GM19099 (cell line): ENCODE measurements around the gene ABCC8.

Experiments
- POLR2A ChIP-seq: IDR thresholded peaks from 3 replicates; pipeline ENCODE4 v1.6.1; 2011; ENCODE audit warnings: low read depth; ENCODE audit not compliant: insufficient read length; ENCODE audit errors: extremely low read depth

The ABCC8 gene

GRCh38 chr11:17490232-17490631 lies 13.6 kb upstream of the ABCC8 start:
- no peak for TF ChIP-seq POLR2A

GRCh38 chr11:17489751-17490150 lies 13.1 kb upstream of the ABCC8 start:
- TF ChIP-seq POLR2A, result no peak

GRCh38 chr11:17488563-17488962 lies 11.9 kb upstream of the ABCC8 start:
- no peak for TF ChIP-seq POLR2A

GRCh38 chr11:17486646-17487045 lies 10.0 kb upstream of the ABCC8 start:
- TF ChIP-seq POLR2A, result no peak

GRCh38 chr11:17483505-17483904 lies 6.9 kb upstream of the ABCC8 start:
- no peak for TF ChIP-seq POLR2A

GRCh38 chr11:17481905-17482304 lies 5.3 kb upstream of the ABCC8 start:
- no peak for TF ChIP-seq POLR2A

GRCh38 chr11:17479284-17480214 lies 2.9 kb upstream of the ABCC8 start:
- no peak for TF ChIP-seq POLR2A

- no peak for TF ChIP-seq POLR2A
Measured at GRCh38 chr11:17478070-17478469, 1.4 kb upstream of the ABCC8 start.

GRCh38 chr11:17477361-17477760 lies 716 bp upstream of the ABCC8 start:
- no peak for TF ChIP-seq POLR2A

GRCh38 chr11:17477084-17477333 lies 364 bp upstream of the ABCC8 start:
- TF ChIP-seq POLR2A, result no peak

GRCh38 chr11:17475666-17476316 lies 854 bp downstream of the ABCC8 start:
- no peak for TF ChIP-seq POLR2A

- TF ChIP-seq POLR2A, result no peak
Measured at GRCh38 chr11:17473071-17473744, 3.4 kb downstream of the ABCC8 start.

- TF ChIP-seq POLR2A, result no peak
Measured at GRCh38 chr11:17472467-17472866, 4.2 kb downstream of the ABCC8 start.

GRCh38 chr11:17471501-17471900 lies 5.1 kb downstream of the ABCC8 start:
- no peak for TF ChIP-seq POLR2A

GRCh38 chr11:17469998-17470397 lies 6.6 kb downstream of the ABCC8 start:
- no peak for TF ChIP-seq POLR2A

- TF ChIP-seq POLR2A, result no peak
Measured at GRCh38 chr11:17468122-17468521, 8.5 kb downstream of the ABCC8 start.

GRCh38 chr11:17463546-17464174 lies 13.0 kb downstream of the ABCC8 start:
- TF ChIP-seq POLR2A, result no peak
